Osteoblast (primary cell): ENCODE results near the gene SNURF. TPM values are rescaled to one million over a fixed set of nuclear protein-coding genes. Genes with fewer than 3 reads are reported as not detected.

ENCODE experiments used
- DNase-seq: peaks from one replicate; pipeline ENCODE4 v3.0.0; 2011; ENCODE audit warnings: low spot score, mixed read lengths; ENCODE audit not compliant: insufficient read length; ENCODE audit errors: missing footprints
- H2AFZ ChIP-seq: 2 replicates; pipeline ENCODE4 v1.6.0; 2011; ENCODE audit warnings: mild to moderate bottlenecking, low read length
- H3K27ac ChIP-seq: 2 replicates; pipeline ENCODE4 v1.5.1; 2011; ENCODE audit warnings: mild to moderate bottlenecking, low read depth, low read length, moderate library complexity
- H3K27me3 ChIP-seq: 2 replicates; pipeline ENCODE4 v1.6.0; 2012; ENCODE audit warnings: mild to moderate bottlenecking, control low read depth, inconsistent platforms, low read length, moderate library complexity; ENCODE audit not compliant: insufficient read depth
- H3K36me3 ChIP-seq: 2 replicates; pipeline ENCODE4 v1.5.1; 2011; ENCODE audit warnings: mild to moderate bottlenecking, low read length, control low read depth, moderate library complexity; ENCODE audit not compliant: insufficient read depth
- H3K4me1 ChIP-seq: 2 replicates; pipeline ENCODE4 v1.5.1; 2011; ENCODE audit warnings: mild to moderate bottlenecking, low read length, control low read depth, moderate library complexity; ENCODE audit not compliant: insufficient read depth
- H3K4me2 ChIP-seq: 2 replicates; pipeline ENCODE4 v1.6.0; 2011; ENCODE audit warnings: mild to moderate bottlenecking, low read length; ENCODE audit not compliant: insufficient read depth
- H3K4me3 ChIP-seq: fragments of 200-600 bp; sonication (generic); 3 replicates; pipeline ENCODE4 v1.5.1; 2012; ENCODE audit warnings: mild to moderate bottlenecking, low read length, inconsistent platforms; ENCODE audit not compliant: insufficient read depth
- H3K79me2 ChIP-seq: 2 replicates; pipeline ENCODE4 v1.6.0; 2012; ENCODE audit warnings: mild to moderate bottlenecking, low read length, control low read depth, inconsistent platforms; ENCODE audit not compliant: insufficient read depth
- H3K9me3 ChIP-seq: 2 replicates; pipeline ENCODE4 v1.5.1; 2011; ENCODE audit warnings: low read depth, low read length, control low read depth
- H4K20me1 ChIP-seq: 2 replicates; pipeline ENCODE4 v1.6.0; 2012; ENCODE audit warnings: mild to moderate bottlenecking, low read length, control low read depth; ENCODE audit not compliant: insufficient read depth
- CTCF ChIP-seq: IDR thresholded peaks from 2 replicates; pipeline ENCODE4 v1.5.1; 2011; ENCODE audit warnings: mild to moderate bottlenecking, low read depth, low read length, moderate library complexity; ENCODE audit errors: extremely low read depth
- total RNA-seq: library from RNA; depleted of rRNA; stranded (reverse); fragments of >200 nt; gene quantifications from 2 replicates; pipeline ENCODE4 v1.2.3, GENCODE V29; 2012

SNURF gene
- total RNA-seq, 1 donor: 17.0 TPM

- TF ChIP-seq CTCF: no peak
- H3K4me2 ChIP-seq: no peak overlapping the region
- no peak overlapping the region for H2AFZ ChIP-seq
- no peaks in the 10 kb centered on the region for H3K27me3 ChIP-seq
- no peaks in the 10 kb centered on the region for H3K36me3 ChIP-seq
- H3K4me3 ChIP-seq: no peak overlapping the region
- DNase-seq: no peak
- H3K9me3 ChIP-seq: no peaks in the 10 kb centered on the region
- H3K79me2 ChIP-seq: no peaks in the 10 kb centered on the region
- H3K27ac ChIP-seq: no peak overlapping the region
- H4K20me1 ChIP-seq: no peaks in the 10 kb centered on the region
- H3K4me1 ChIP-seq: no peaks in the 10 kb centered on the region
Observed at GRCh38 chr15:24948495-24948894, 6.3 kb upstream of the SNURF start.

GRCh38 chr15:24955531-24955921 lies 739 bp downstream of the SNURF start:
- Histone ChIP-seq H2AFZ (peak overlapping the region; percentile 90), H3K79me2 (peaks cover 55% of the 10 kb centered on the region), H3K4me2 (peak overlapping the region; percentile 87)

GRCh38 chr15:24956111-24956838 lies 1.5 kb downstream of the SNURF start:
- peak overlapping the region; percentile 82 for H3K27ac ChIP-seq
- no peaks in the 10 kb centered on the region for H3K36me3 ChIP-seq
- H4K20me1 ChIP-seq: peaks cover 4% of the 10 kb centered on the region
- H3K4me1 ChIP-seq: no peaks in the 10 kb centered on the region
- TF ChIP-seq CTCF: no peak
- H3K4me2 ChIP-seq: peak overlapping the region; percentile 87
- peaks cover 62% of the 10 kb centered on the region for H3K79me2 ChIP-seq
- H3K4me3 ChIP-seq: peak overlapping the region; percentile 88
- no peaks in the 10 kb centered on the region for H3K9me3 ChIP-seq
- H2AFZ ChIP-seq: peak overlapping the region; percentile 90
- DNase-seq: peak; percentile 74
- H3K27me3 ChIP-seq: no peaks in the 10 kb centered on the region

More at GRCh38 chr15:24955531-24955921, 739 bp downstream of the SNURF start:
- peak; percentile 57 for DNase-seq
- Histone ChIP-seq H3K9me3 (no peaks in the 10 kb centered on the region), H4K20me1 (peaks cover 4% of the 10 kb centered on the region), H3K4me3 (peak overlapping the region; percentile 88), H3K36me3 (no peaks in the 10 kb centered on the region), H3K27ac (peak overlapping the region; percentile 82), H3K27me3 (no peaks in the 10 kb centered on the region), H3K4me1 (no peaks in the 10 kb centered on the region)
- TF ChIP-seq CTCF: no peak

- DNase-seq: no peak
- no peak overlapping the region for H3K4me3 ChIP-seq
- H3K27ac ChIP-seq: no peak overlapping the region
- peaks cover 6% of the 10 kb centered on the region for H3K36me3 ChIP-seq
- H2AFZ ChIP-seq: no peak overlapping the region
- no peaks in the 10 kb centered on the region for H3K27me3 ChIP-seq
- no peak overlapping the region for H3K4me2 ChIP-seq
- no peaks in the 10 kb centered on the region for H3K4me1 ChIP-seq
- H3K79me2 ChIP-seq: peaks cover 68% of the 10 kb centered on the region
- TF ChIP-seq CTCF: no peak
- H4K20me1 ChIP-seq: peaks cover 4% of the 10 kb centered on the region
- H3K9me3 ChIP-seq: no peaks in the 10 kb centered on the region
Observed at GRCh38 chr15:24957691-24958090, 2.9 kb downstream of the SNURF start.
